GM12878 (cell line): ENCODE results near the gene SLC25A42. TPM values are rescaled to one million over a fixed set of nuclear protein-coding genes. Genes with fewer than 3 reads are reported as not detected.

Experiments used
- ATAC-seq: fragments of 200-7000 bp; cut with Tn5 transposase; 3 replicates; pipeline ENCODE4 v1.9.1; 2020; ENCODE audit warnings: mild to moderate bottlenecking, moderate library complexity
- BruUV-seq: library from RNA; stranded (reverse); fragments of 400-500 nt; replicated peaks from 2 replicates; lab custom pipeline; 2021; lab: Mats Ljungman, UMichigan
- CTCF ChIA-PET: fragments of 300-600 bp; sonication (Branson Sonifier 250); formaldehyde crosslinking; extraction: SDS; loops from one replicate; lab custom pipeline; 2021; ENCODE audit warnings: inconsistent platforms; lab: Yijun Ruan, JAX
- POLR2A ChIA-PET: fragments of 350-600 bp; formaldehyde crosslinking; extraction: SDS; loops from one replicate; lab custom pipeline; 2021; ENCODE audit warnings: inconsistent platforms; lab: Charles Lee
- RAD21 ChIA-PET: fragments of 300-600 bp; sonication (Branson Sonifier 250); formaldehyde crosslinking; loops from one replicate; lab custom pipeline; 2023; ENCODE audit warnings: antibody characterized with exemption; ENCODE audit not compliant: unreplicated experiment; lab: Charles Lee
- SMC1A ChIA-PET: fragments of 300-600 bp; sonication (Branson Sonifier 250); formaldehyde crosslinking; loops from one replicate; lab custom pipeline; 2023; ENCODE audit not compliant: unreplicated experiment, uncharacterized antibody; lab: Charles Lee
- DNase-seq: peaks from one replicate; pipeline ENCODE4 v3.0.0-alpha.2; 2011; ENCODE audit warnings: low read depth, low spot score
- FAIRE-seq: peaks from 3 replicates; lab custom pipeline; 2011; peaks lifted over from hg19 to GRCh38; lab: Jason Lieb, UNC
- H2AFZ ChIP-seq: 2 replicates; pipeline ENCODE4 v1.6.0; 2011; ENCODE audit warnings: low read depth, low read length, control low read depth; ENCODE audit not compliant: control insufficient read depth
- H3K27ac ChIP-seq: 2 replicates; pipeline ENCODE4 v1.5.1; 2011; ENCODE audit warnings: control low read depth; ENCODE audit not compliant: control insufficient read depth, insufficient read depth
- H3K27me3 ChIP-seq, 2 experiments: replicated peaks in 1 of 2; 2 replicates each; pipeline versions ENCODE4 v1.6.0 to v1.6.1; 2011; ENCODE audit warnings: low read length in 1 of 2; ENCODE audit not compliant: control insufficient read depth in 2 of 2, insufficient read depth in 2 of 2
- H3K36me3 ChIP-seq, 2 experiments: 2 replicates each; pipeline ENCODE4 v1.5.1; 2011; ENCODE audit warnings: low read length in 1 of 2; ENCODE audit not compliant: control insufficient read depth in 2 of 2, insufficient read depth in 2 of 2
- H3K4me1 ChIP-seq: 2 replicates; pipeline ENCODE4 v1.6.1; 2011; ENCODE audit warnings: mild to moderate bottlenecking, low read length, moderate library complexity, mixed read lengths; ENCODE audit not compliant: control insufficient read depth, insufficient read depth
- H3K4me2 ChIP-seq: 2 replicates; pipeline ENCODE4 v1.6.0; 2011; ENCODE audit warnings: control low read depth; ENCODE audit not compliant: control insufficient read depth, insufficient read depth
- H3K4me3 ChIP-seq: fragments of 200-600 bp; sonication (generic); 2 replicates; pipeline ENCODE4 v1.5.1; 2016
- H3K79me2 ChIP-seq: 2 replicates; pipeline ENCODE4 v1.6.0; 2011; ENCODE audit warnings: low read length; ENCODE audit not compliant: control insufficient read depth, insufficient read depth
- H3K9ac ChIP-seq: 2 replicates; pipeline ENCODE4 v1.8.0; 2011; ENCODE audit warnings: low read length, control low read depth, mixed read lengths; ENCODE audit not compliant: control insufficient read depth, insufficient read depth
- H3K9me3 ChIP-seq: replicated peaks from 3 replicates; pipeline ENCODE4 v1.5.1; 2011; ENCODE audit warnings: mild to moderate bottlenecking, low read length; ENCODE audit not compliant: control insufficient read depth, insufficient read depth
- H4K20me1 ChIP-seq: 2 replicates; pipeline ENCODE4 v1.6.0; 2011; ENCODE audit not compliant: control insufficient read depth, insufficient read depth
- BRCA1 ChIP-seq: IDR thresholded peaks from 2 replicates; pipeline ENCODE4 v1.6.1; 2011; ENCODE audit warnings: low read depth, low read length, improper control_type of control experiment
- CREB1 ChIP-seq: IDR thresholded peaks from 2 replicates; pipeline ENCODE4 v1.6.1; 2012; ENCODE audit warnings: low read depth, mild to moderate bottlenecking, inconsistent platforms
- IKZF2 ChIP-seq, 2 experiments: fragments of 450-650 bp; IDR thresholded peaks; 2 replicates each; pipeline ENCODE4 v1.6.1; 2017; ENCODE audit warnings: mild to moderate bottlenecking in 2 of 2, moderate library complexity in 2 of 2
- IRF4 ChIP-seq: IDR thresholded peaks from 2 replicates; pipeline ENCODE4 v1.6.1; 2011; ENCODE audit warnings: low read depth, low read length
- MTA3 ChIP-seq: IDR thresholded peaks from 2 replicates; pipeline ENCODE4 v1.6.1; 2012; ENCODE audit warnings: low read length, inconsistent platforms, borderline replicate concordance
- NFXL1 ChIP-seq: fragments of 450-650 bp; IDR thresholded peaks from 2 replicates; pipeline ENCODE4 v1.6.1; 2017; ENCODE audit warnings: antibody characterized with exemption, mild to moderate bottlenecking, borderline replicate concordance
- NRF1 ChIP-seq: conservative IDR thresholded peaks from 2 replicates; pipeline ENCODE4 v1.6.1; 2011; ENCODE audit warnings: mild to moderate bottlenecking, low read depth, low read length, improper control_type of control experiment
- PAX5 ChIP-seq: IDR thresholded peaks from 2 replicates; pipeline ENCODE4 v1.6.1; 2011; ENCODE audit warnings: low read depth, low read length, borderline replicate concordance
- POLR2AphosphoS5 ChIP-seq: IDR thresholded peaks from 2 replicates; pipeline ENCODE4 v1.6.1; 2011; ENCODE audit warnings: mild to moderate bottlenecking, low read length, inconsistent platforms
- RAD21 ChIP-seq: IDR thresholded peaks from 2 replicates; pipeline ENCODE4 v1.6.1; 2011; ENCODE audit warnings: mild to moderate bottlenecking, low read depth, low read length, moderate library complexity; ENCODE audit not compliant: insufficient read depth
- RBBP5 ChIP-seq: fragments of 200-600 bp; sonication (generic); conservative IDR thresholded peaks from 2 replicates; pipeline ENCODE4 v1.6.1; 2016
- RCOR1 ChIP-seq: conservative IDR thresholded peaks from 2 replicates; pipeline ENCODE4 v1.6.1; 2012; ENCODE audit warnings: low read depth, low read length, improper control_type of control experiment
- RELA ChIP-seq: fragments of 450-650 bp; IDR thresholded peaks from 2 replicates; pipeline ENCODE4 v1.8.0; 2014; ENCODE audit warnings: borderline replicate concordance; ENCODE audit not compliant: partially characterized antibody
- RUNX3 ChIP-seq: IDR thresholded peaks from 2 replicates; pipeline ENCODE4 v1.6.1; 2012; ENCODE audit warnings: low read length, inconsistent platforms
- SPI1 ChIP-seq: IDR thresholded peaks from 2 replicates; pipeline ENCODE4 v1.6.1; 2011; ENCODE audit warnings: low read depth, mild to moderate bottlenecking, low read length, moderate library complexity, borderline replicate concordance; ENCODE audit not compliant: insufficient read depth
- TCF3 ChIP-seq: IDR thresholded peaks from 2 replicates; pipeline ENCODE4 v1.6.1; 2012; ENCODE audit warnings: low read depth, mild to moderate bottlenecking, low read length, borderline replicate concordance; ENCODE audit not compliant: insufficient read depth
- ZNF207 ChIP-seq: fragments of 450-650 bp; IDR thresholded peaks from 2 replicates; pipeline ENCODE4 v1.6.1; 2014; ENCODE audit warnings: antibody characterized with exemption, mild to moderate bottlenecking, borderline replicate concordance
- ZNF592 ChIP-seq: fragments of 450-650 bp; IDR thresholded peaks from 2 replicates; pipeline ENCODE4 v1.6.1; 2017; ENCODE audit warnings: mild to moderate bottlenecking, moderate library complexity
- ZNF622 ChIP-seq: fragments of 450-650 bp; IDR thresholded peaks from 2 replicates; pipeline ENCODE4 v1.6.1; 2017; ENCODE audit warnings: mild to moderate bottlenecking, inconsistent platforms
- WGBS: methylation state at CpG from one replicate; pipeline ENCODE4 v1.1.6; 2016; ENCODE audit warnings: low lambda C conversion rate; ENCODE audit not compliant: insufficient replicate concordance, insufficient coverage; ENCODE audit errors: missing lambda C conversion rate; 5-methylcytosine and 5-hydroxymethylcytosine counted together
- in situ Hi-C: fragments of 300-500 bp; cut with MboI; formaldehyde crosslinking; loops from 9 replicates; pipeline ENCODE4 v1.14.3; 2018; ENCODE audit warnings: mixed read lengths
- intact Hi-C: fragments of 100-400 bp; cut with micrococcal nuclease; formaldehyde crosslinking; loops from one replicate; pipeline ENCODE4 v1.14.2; 2022; ENCODE audit not compliant: unreplicated experiment
- polyA plus RNA-seq, 11 experiments: library from polyadenylated mRNA; depleted of rRNA in 4 of 11; unstranded in 6 of 11; stranded (reverse) in 5 of 11; fragments of >200 nt; fragmentation: Nextera tagmentation in 4 of 11; fragmentation: Illumina TruSeq in 1 of 11; extraction: Ambion mirVana in 4 of 11; extraction: Trizol in 1 of 11; gene quantifications; 1 replicate in 1 of 11; 2 replicates in 10 of 11; pipeline versions ENCODE4 v1.2.1 to v1.2.3, GENCODE V29; 2011 to 2016; ENCODE audit warnings: inconsistent platforms in 2 of 11, missing spikeins in 2 of 11, low read depth in 1 of 11
- total RNA-seq, 4 experiments: library from RNA; depleted of rRNA in 3 of 4; stranded (reverse); fragments of >200 nt in 3 of 4; fragmentation: Illumina TruSeq in 1 of 4; extraction: Trizol in 1 of 4; gene quantifications; 2 replicates each; pipeline versions ENCODE4 v1.2.1 to v1.2.3, GENCODE V29; 2013 to 2021

The SLC25A42 gene
- total and polyA plus RNA-seq, 10 of the 15 experiments (the other 5 are each of a cell fraction or from before 2014, with no cell fraction given), result 0.24 to 19.2 (median 9.6) TPM

- Histone ChIP-seq H2AFZ (no peak overlapping the region), H3K9me3 (no peaks in the 10 kb centered on the region; the same call in 2 of the 3 replicates), H3K4me1 (peaks cover 43% of the 10 kb centered on the region), H3K36me3 (peaks cover 0 to 3% of the 10 kb centered on the region in 2 experiments; a peak in 1 of 4 replicates), H3K79me2 (peaks cover 2% of the 10 kb centered on the region), H3K27me3 (no peaks in the 10 kb centered on the region), H4K20me1 (no peaks in the 10 kb centered on the region), H3K27ac (peak overlapping the region; percentile 25; the same call in 1 of the 2 replicates), H3K4me3 (no peak overlapping the region), H3K4me2 (no peak overlapping the region), H3K9ac (no peak overlapping the region)
- SMC1A ChIA-PET, result interaction anchor here (2.1 to 7.4 kb wide), 5 partner anchors 8 to 22 kb away, joined by 8 to 83 read pairs (median 13); partner anchors contain the start of gene MEF2B
- in situ Hi-C loops (no loop called here), intact Hi-C loops (no loop called here)
- RAD21 ChIA-PET, result interaction anchor here (0.6 to 17.5 kb wide), 2 partner anchors 9 to 20 kb away, joined by 4 to 394 read pairs; partner anchors contain the start of gene MEF2B
- FAIRE-seq (no peak), DNase-seq (no peak), ATAC-seq (no peak)
- CTCF ChIA-PET, result interaction anchor here (1.0 to 11.3 kb wide), 3 partner anchors 9 to 22 kb away, joined by 3 to 135 read pairs (median 6); no protein-coding TSS in a partner anchor
- WGBS, result 44% methylated on average over 13 of the region's 13 CpGs
- BruUV-seq, result no TSS peak
- TF ChIP-seq IRF4 (no peak), RELA (no peak), RAD21 (no peak), SPI1 (no peak), IKZF2 (IDR thresholded peaks at IDR 0.05) (no peak), RUNX3 (no peak), BRCA1 (no peak), ZNF207 (no peak), ZNF592 (no peak), RCOR1 (no peak), RBBP5 (no peak), ZNF622 (no peak), NRF1 (no peak), NFXL1 (no peak), CREB1 (no peak), PAX5 (no peak), TCF3 (no peak), MTA3 (no peak), POLR2AphosphoS5 (no peak)
- POLR2A ChIA-PET, result interaction anchor here (0.6 to 2.0 kb wide), 3 partner anchors 10 to 19 kb away, joined by 3 to 7 read pairs (median 3); partner anchors contain the start of gene MEF2B
Observed at GRCh38 chr19:19152668-19153384, 89.0 kb downstream of the SLC25A42 start.
